DMS53 (cell line): ENCODE results near the gene CGNL1.

Experiments used
- DNase-seq: peaks from one replicate; lab custom pipeline; 2025; lab: John Stamatoyannopoulos, UW

The CGNL1 gene

GRCh38 chr15:57354436-57355123 is 21.7 kb upstream of the CGNL1 start:
- DNase-seq, result no peak

- no peak for DNase-seq
Observed at GRCh38 chr15:57355259-57355658, 21.0 kb upstream of the CGNL1 start.

- DNase-seq, result no peak
Observed at GRCh38 chr15:57356178-57356577, 20.1 kb upstream of the CGNL1 start.

GRCh38 chr15:57356636-57357035 is 19.7 kb upstream of the CGNL1 start:
- no peak for DNase-seq

- no peak for DNase-seq
Observed at GRCh38 chr15:57357799-57358198, 18.5 kb upstream of the CGNL1 start.

- no peak for DNase-seq
Observed at GRCh38 chr15:57358571-57358970, 17.7 kb upstream of the CGNL1 start.

GRCh38 chr15:57363661-57364060 is 12.6 kb upstream of the CGNL1 start:
- no peak for DNase-seq

- no peak for DNase-seq
Observed at GRCh38 chr15:57364282-57365007, 11.9 kb upstream of the CGNL1 start.

- DNase-seq, result no peak
Observed at GRCh38 chr15:57367556-57367955, 8.7 kb upstream of the CGNL1 start.

- no peak for DNase-seq
Observed at GRCh38 chr15:57370929-57371328, 5.4 kb upstream of the CGNL1 start.

GRCh38 chr15:57373251-57373881 is 2.9 kb upstream of the CGNL1 start:
- no peak for DNase-seq

GRCh38 chr15:57373882-57374276 is 2.4 kb upstream of the CGNL1 start:
- no peak for DNase-seq

GRCh38 chr15:57376696-57377477 is 582 bp downstream of the CGNL1 start:
- peak; percentile 60 for DNase-seq

GRCh38 chr15:57377478-57377847 is 1.2 kb downstream of the CGNL1 start:
- peak; percentile 36 for DNase-seq

- no peak for DNase-seq
Observed at GRCh38 chr15:57379487-57379886, 3.2 kb downstream of the CGNL1 start.

GRCh38 chr15:57380854-57381253 is 4.5 kb downstream of the CGNL1 start:
- DNase-seq, result no peak

- no peak for DNase-seq
Observed at GRCh38 chr15:57382215-57382614, 5.9 kb downstream of the CGNL1 start.

GRCh38 chr15:57382969-57383368 is 6.7 kb downstream of the CGNL1 start:
- no peak for DNase-seq

- DNase-seq, result no peak
Observed at GRCh38 chr15:57384024-57384423, 7.7 kb downstream of the CGNL1 start.

- no peak for DNase-seq
Observed at GRCh38 chr15:57384816-57385215, 8.5 kb downstream of the CGNL1 start.

- DNase-seq, result no peak
Observed at GRCh38 chr15:57385923-57386390, 9.7 kb downstream of the CGNL1 start.

- DNase-seq, result no peak
Observed at GRCh38 chr15:57386976-57387375, 10.7 kb downstream of the CGNL1 start.
